GM12891 (cell line): ENCODE measurements around the gene PXMP2.

ENCODE experiments used
- PAX5 ChIP-seq: IDR thresholded peaks from 2 replicates; pipeline ENCODE4 v1.6.1; 2011; ENCODE audit warnings: low read length, moderate library complexity, mild to moderate bottlenecking; ENCODE audit not compliant: insufficient read depth, severe bottlenecking
- POLR2A ChIP-seq: IDR thresholded peaks from 2 replicates; pipeline ENCODE4 v1.6.1; 2011; ENCODE audit warnings: low read depth, low read length, control low read depth
- POLR2AphosphoS5 ChIP-seq: IDR thresholded peaks from 2 replicates; pipeline ENCODE4 v1.6.1; 2011; ENCODE audit warnings: low read depth, low read length, control low read depth
- POU2F2 ChIP-seq: IDR thresholded peaks from 2 replicates; pipeline ENCODE4 v1.6.1; 2011; ENCODE audit warnings: low read depth, mild to moderate bottlenecking, control low read depth, low read length, moderate library complexity
- SPI1 ChIP-seq: IDR thresholded peaks from 2 replicates; pipeline ENCODE4 v1.6.1; 2011; ENCODE audit warnings: low read depth, low read length, control low read depth
- TAF1 ChIP-seq: IDR thresholded peaks from 2 replicates; pipeline ENCODE4 v1.6.1; 2011; ENCODE audit warnings: low read depth, low read length, control low read depth

- no peak for TF ChIP-seq POLR2A
- TF ChIP-seq POLR2AphosphoS5 = no peak
- no peak for TF ChIP-seq PAX5
- TF ChIP-seq TAF1 = no peak
- no peak for TF ChIP-seq POU2F2
- no peak for TF ChIP-seq SPI1
Observed at GRCh38 chr12:132729541-132730320, 42.3 kb downstream of the PXMP2 start.
